Measurements from ENCODE around the gene ZNF354C. TPM values are rescaled to one million over a fixed set of nuclear protein-coding genes. Genes with fewer than 3 reads are reported as not detected.

ZNF354C gene
- total and polyA plus RNA-seq, 3 donors from 2014 or later, result 4.0 to 4.8 (median 4.6) TPM

GRCh38 chr5:179130101-179130681 is 70.0 kb downstream of the ZNF354C start:
- no peaks in the 10 kb centered on the region for H3K4me1 ChIP-seq
- no peaks in the 10 kb centered on the region for H3K9me3 ChIP-seq
- DNase-seq, result no peak
- no peak for TF ChIP-seq CTCF (IDR thresholded peaks at IDR 0.05)
- no peak for TF ChIP-seq POLR2A (IDR thresholded peaks at IDR 0.05)
- H3K27ac ChIP-seq, result no peak overlapping the region
- no peaks in the 10 kb centered on the region for H3K27me3 ChIP-seq
- H3K4me3 ChIP-seq, result no peak overlapping the region
- no peaks in the 10 kb centered on the region for H3K36me3 ChIP-seq (ENCODE audit: low read depth, missing control alignments)
- WGBS, 2 donors, result 91 to 96% methylated on average over 10 to 14 of the region's 14 CpGs
- intact Hi-C loops (cut with DNase I; ENCODE audit: low total_unique reads), result no loop called here

- Histone ChIP-seq H3K27ac (no peak overlapping the region), H3K9me3 (no peaks in the 10 kb centered on the region), H3K27me3 (no peaks in the 10 kb centered on the region), H3K4me1 (no peaks in the 10 kb centered on the region), H3K36me3 (ENCODE audit: low read depth, missing control alignments) (no peaks in the 10 kb centered on the region), H3K4me3 (no peak overlapping the region)
- WGBS, 2 donors, result 89 to 96% methylated on average over 7 to 10 of the region's 10 CpGs
- TF ChIP-seq POLR2A (IDR thresholded peaks at IDR 0.05) (no peak), CTCF (IDR thresholded peaks at IDR 0.05) (no peak)
- intact Hi-C loops (cut with DNase I; ENCODE audit: low total_unique reads), result no loop called here
- no peak for DNase-seq
These were observed 71.2 kb downstream of the ZNF354C start for GRCh38 chr5:179131321-179131835.

- WGBS, 2 donors, result 90 to 91% methylated on average over 10 to 15 of the region's 15 CpGs
These were observed 71.9 kb downstream of the ZNF354C start for GRCh38 chr5:179131886-179132585.

GRCh38 chr5:179132586-179133355 is 72.6 kb downstream of the ZNF354C start:
- no peaks in the 10 kb centered on the region for H3K27me3 ChIP-seq
- no peaks in the 10 kb centered on the region for H3K4me1 ChIP-seq
- intact Hi-C loops (cut with DNase I; ENCODE audit: low total_unique reads), result no loop called here
- DNase-seq, result no peak
- H3K36me3 ChIP-seq (ENCODE audit: low read depth, missing control alignments), result no peaks in the 10 kb centered on the region
- no peak for TF ChIP-seq CTCF (IDR thresholded peaks at IDR 0.05)
- no peak for TF ChIP-seq POLR2A (IDR thresholded peaks at IDR 0.05)
- H3K4me3 ChIP-seq, result no peak overlapping the region
- no peaks in the 10 kb centered on the region for H3K9me3 ChIP-seq
- no peak overlapping the region for H3K27ac ChIP-seq
- WGBS, 2 donors, result 84 to 90% methylated on average over 23 of the region's 23 CpGs

More at GRCh38 chr5:179131886-179132585, 71.9 kb downstream of the ZNF354C start:
- no peak for TF ChIP-seq CTCF (IDR thresholded peaks at IDR 0.05)
- no peak for TF ChIP-seq POLR2A (IDR thresholded peaks at IDR 0.05)
- no peak overlapping the region for H3K4me3 ChIP-seq
- intact Hi-C loops (cut with DNase I; ENCODE audit: low total_unique reads), result no loop called here
- no peaks in the 10 kb centered on the region for H3K27me3 ChIP-seq
- H3K27ac ChIP-seq, result no peak overlapping the region
- no peaks in the 10 kb centered on the region for H3K4me1 ChIP-seq
- no peaks in the 10 kb centered on the region for H3K9me3 ChIP-seq
- no peaks in the 10 kb centered on the region for H3K36me3 ChIP-seq (ENCODE audit: low read depth, missing control alignments)
- DNase-seq, result no peak

Other genes with a start within 250 kb of the ZNF354C start
- gene ZNF354B, start 200.4 kb upstream of the ZNF354C start, total RNA-seq, result 10 to 100 TPM; 24.3 to 30.8 TPM
- gene ZNF354B, start 200.4 kb upstream of the ZNF354C start, polyA plus RNA-seq (ENCODE audit: insufficient read depth, low read depth, low replicate concordance), result 6.5 TPM
- gene ZFP2, start 164.5 kb upstream of the ZNF354C start, total RNA-seq, result 10 to 100 TPM in 1 of 2 donors, 1 to 10 TPM in 1; 6.8 to 10.4 TPM
- gene ZFP2, start 164.5 kb upstream of the ZNF354C start, polyA plus RNA-seq (ENCODE audit: insufficient read depth, low read depth, low replicate concordance), result 2.7 TPM
- 1 to 10 TPM; 6.8 to 8.9 TPM for gene ZNF454, start 119.2 kb upstream of the ZNF354C start, total RNA-seq
- 4.4 TPM for gene ZNF454, start 119.2 kb upstream of the ZNF354C start, polyA plus RNA-seq (ENCODE audit: insufficient read depth, low read depth, low replicate concordance)
- 1 to 10 TPM in 1 of 2 donors, under 1 TPM in 1; 0.47 to 1.1 TPM for gene GRM6, start 65.1 kb upstream of the ZNF354C start, total RNA-seq
- 0.29 TPM for gene GRM6, start 65.1 kb upstream of the ZNF354C start, polyA plus RNA-seq (ENCODE audit: insufficient read depth, low read depth, low replicate concordance)
- gene ZNF879, start 36.6 kb upstream of the ZNF354C start, total RNA-seq, result 10 to 100 TPM; 21.8 to 22.8 TPM
- gene ZNF879, start 36.6 kb upstream of the ZNF354C start, polyA plus RNA-seq (ENCODE audit: insufficient read depth, low read depth, low replicate concordance), result 8.4 TPM

Data from testis (tissue), 3 donors.